T1000 (cell line): ENCODE data around the gene PPP1CC.

Experiments used
- DNase-seq: peaks from one replicate; lab custom pipeline; 2025; ENCODE audit warnings: mixed read lengths; lab: John Stamatoyannopoulos, UW

PPP1CC gene

GRCh38 chr12:110687396-110688169, 55.1 kb downstream of the PPP1CC start:
- no peak for DNase-seq

- DNase-seq, result no peak
Observed at GRCh38 chr12:110686294-110686903, 56.3 kb downstream of the PPP1CC start.

- no peak for DNase-seq
Observed at GRCh38 chr12:110684312-110684836, 58.3 kb downstream of the PPP1CC start.

- DNase-seq, result no peak
Observed at GRCh38 chr12:110683888-110684287, 58.8 kb downstream of the PPP1CC start.

- no peak for DNase-seq
Observed at GRCh38 chr12:110680032-110680431, 62.7 kb downstream of the PPP1CC start.

- no peak for DNase-seq
Observed at GRCh38 chr12:110679201-110679600, 63.5 kb downstream of the PPP1CC start.

GRCh38 chr12:110677982-110678381, 64.7 kb downstream of the PPP1CC start:
- DNase-seq, result no peak

- no peak for DNase-seq
Observed at GRCh38 chr12:110677206-110677911, 65.3 kb downstream of the PPP1CC start.

- DNase-seq, result no peak
Observed at GRCh38 chr12:110676171-110676570, 66.5 kb downstream of the PPP1CC start.

- no peak for DNase-seq
Observed at GRCh38 chr12:110670161-110670701, 72.5 kb downstream of the PPP1CC start.
